GM19238 (cell line): ENCODE data around the gene LYL1.

Experiments
- DNase-seq: peaks from one replicate; pipeline ENCODE4 v3.0.0; 2011; ENCODE audit warnings: low spot score; ENCODE audit not compliant: insufficient read length

LYL1 gene

GRCh38 chr19:13092606-13093235 is 9.9 kb downstream of the LYL1 start:
- no peak for DNase-seq

GRCh38 chr19:13092158-13092543 is 10.5 kb downstream of the LYL1 start:
- DNase-seq: no peak

GRCh38 chr19:13091400-13092157 is 11.1 kb downstream of the LYL1 start:
- DNase-seq: no peak

- DNase-seq: no peak
Observed at GRCh38 chr19:13090511-13091231, 12.0 kb downstream of the LYL1 start.

GRCh38 chr19:13089857-13090507 is 12.7 kb downstream of the LYL1 start:
- DNase-seq: no peak

GRCh38 chr19:13089139-13089856 is 13.4 kb downstream of the LYL1 start:
- DNase-seq: peak; percentile 62

- DNase-seq: no peak
Observed at GRCh38 chr19:13087795-13088537, 14.7 kb downstream of the LYL1 start.

GRCh38 chr19:13087295-13087694 is 15.4 kb downstream of the LYL1 start:
- no peak for DNase-seq

- DNase-seq: no peak
Observed at GRCh38 chr19:13086341-13086740, 16.3 kb downstream of the LYL1 start.

- DNase-seq: no peak
Observed at GRCh38 chr19:13085666-13086065, 17.0 kb downstream of the LYL1 start.

- no peak for DNase-seq
Observed at GRCh38 chr19:13083627-13084026, 19.0 kb downstream of the LYL1 start.

- no peak for DNase-seq
Observed at GRCh38 chr19:13083008-13083404, 19.7 kb downstream of the LYL1 start.

GRCh38 chr19:13082192-13083007 is 20.3 kb downstream of the LYL1 start:
- no peak for DNase-seq

- DNase-seq: no peak
Observed at GRCh38 chr19:13079542-13079986, 23.1 kb downstream of the LYL1 start.

- no peak for DNase-seq
Observed at GRCh38 chr19:13078897-13079541, 23.6 kb downstream of the LYL1 start.

GRCh38 chr19:13078381-13078780 is 24.3 kb downstream of the LYL1 start:
- no peak for DNase-seq

GRCh38 chr19:13077240-13077639 is 25.4 kb downstream of the LYL1 start:
- DNase-seq: no peak

GRCh38 chr19:13076787-13077186 is 25.9 kb downstream of the LYL1 start:
- DNase-seq: no peak

GRCh38 chr19:13076320-13076719 is 26.3 kb downstream of the LYL1 start:
- no peak for DNase-seq
